Fibroblast of lung (primary cell): Measurements from ENCODE around the gene FHIT. TPM values are rescaled to one million over a fixed set of nuclear protein-coding genes. Genes with fewer than 3 reads are reported as not detected.

Experiments
- DNase-seq, 2 donors: peaks; one replicate each; pipeline versions ENCODE4 v3.0.0 to v3.0.0-alpha.2; 2010; ENCODE audit warnings: low read depth in 2 of 2
- H2AFZ ChIP-seq: 2 replicates; pipeline ENCODE4 v1.5.1; 2012; ENCODE audit warnings: low read length, control low read depth, inconsistent platforms
- H3K27ac ChIP-seq: 2 replicates; pipeline ENCODE4 v1.5.1; 2011; ENCODE audit warnings: low read length, control low read depth; ENCODE audit not compliant: insufficient read depth
- H3K27me3 ChIP-seq: 2 replicates; pipeline ENCODE4 v1.5.1; 2011; ENCODE audit warnings: mild to moderate bottlenecking, low read length; ENCODE audit not compliant: control insufficient read depth, insufficient read depth
- H3K36me3 ChIP-seq: 2 replicates; pipeline ENCODE4 v1.5.1; 2011; ENCODE audit warnings: low read length; ENCODE audit not compliant: control insufficient read depth, insufficient read depth
- H3K4me1 ChIP-seq: 2 replicates; pipeline ENCODE4 v1.5.1; 2011; ENCODE audit warnings: low read length; ENCODE audit not compliant: control insufficient read depth, insufficient read depth; ENCODE audit errors: extremely low read depth
- H3K4me2 ChIP-seq: 2 replicates; pipeline ENCODE4 v1.5.1; 2011; ENCODE audit warnings: low read length, control low read depth; ENCODE audit not compliant: insufficient read depth; ENCODE audit errors: extremely low read depth
- H3K4me3 ChIP-seq, 4 experiments: fragments of 200-600 bp in 1 of 4; sonication (generic) in 1 of 4; replicated peaks in 1 of 4; 2 replicates each; pipeline ENCODE4 v1.5.1; 2011 to 2016; ENCODE audit warnings: low read length in 4 of 4, low read depth in 3 of 4, mild to moderate bottlenecking in 3 of 4, control low read depth in 2 of 4, inconsistent platforms in 1 of 4, mixed read lengths in 1 of 4; ENCODE audit not compliant: insufficient read depth in 1 of 4; ENCODE audit errors: control extremely low read depth in 1 of 4
- H3K79me2 ChIP-seq: 2 replicates; pipeline ENCODE4 v1.5.1; 2012; ENCODE audit warnings: mild to moderate bottlenecking, low read length, inconsistent platforms; ENCODE audit not compliant: control insufficient read depth, insufficient read depth
- H3K9ac ChIP-seq: 2 replicates; pipeline ENCODE4 v1.5.1; 2011; ENCODE audit warnings: mild to moderate bottlenecking, low read length, control low read depth; ENCODE audit not compliant: insufficient read depth
- H3K9me3 ChIP-seq: 2 replicates; pipeline ENCODE4 v1.5.1; 2012; ENCODE audit warnings: low read depth, low read length; ENCODE audit not compliant: control insufficient read depth, insufficient read depth
- H4K20me1 ChIP-seq: 2 replicates; pipeline ENCODE4 v1.5.1; 2011; ENCODE audit warnings: low read length; ENCODE audit not compliant: control insufficient read depth, insufficient read depth; ENCODE audit errors: extremely low read depth
- CTCF ChIP-seq, 2 donors: IDR thresholded peaks in 1 of 2; conservative IDR thresholded peaks in 1 of 2; 1 replicate in 1 of 2; 2 replicates in 1 of 2; pipeline ENCODE4 v1.5.1; 2011 to 2012; ENCODE audit warnings: low read length in 2 of 2, control low read depth in 1 of 2, inconsistent platforms in 1 of 2, low read depth in 1 of 2, mild to moderate bottlenecking in 1 of 2
- EZH2 ChIP-seq: IDR thresholded peaks from 2 replicates; pipeline ENCODE4 v1.5.1; 2012; ENCODE audit warnings: low read length, control low read depth, mild to moderate bottlenecking; ENCODE audit errors: missing control alignments
- polyA plus RNA-seq, 2 donors: library from polyadenylated mRNA; depleted of rRNA in 1 of 2; stranded (reverse) in 1 of 2; unstranded in 1 of 2; fragments of >200 nt; gene quantifications; 2 replicates each; pipeline ENCODE4 v1.2.1, GENCODE V29; 2011 to 2012; ENCODE audit warnings: missing spikeins in 1 of 2
- total RNA-seq: library from RNA; depleted of rRNA; stranded (reverse); fragments of >200 nt; gene quantifications from 2 replicates; pipeline ENCODE4 v1.2.1, GENCODE V29; 2014

The FHIT gene
- total and polyA plus RNA-seq, 2 donors (not counting 1 experiment from before 2014, with no cell fraction given): 0.79 to 2.1 TPM

- no peaks in the 10 kb centered on the region for H3K79me2 ChIP-seq
- H3K9me3 ChIP-seq: no peaks in the 10 kb centered on the region
- H2AFZ ChIP-seq: no peak overlapping the region
- H3K27me3 ChIP-seq: no peaks in the 10 kb centered on the region
- H3K4me1 ChIP-seq: no peaks in the 10 kb centered on the region
- H3K36me3 ChIP-seq: no peaks in the 10 kb centered on the region
- no peak overlapping the region for H3K4me3 ChIP-seq
- H4K20me1 ChIP-seq: no peaks in the 10 kb centered on the region
- no peak overlapping the region for H3K27ac ChIP-seq
- H3K9ac ChIP-seq: no peak overlapping the region
- no peak for TF ChIP-seq CTCF (conservative IDR thresholded peaks at IDR 0.05 in 1 of 2, IDR thresholded peaks at IDR 0.05 in 1 of 2; ENCODE audit: low read depth in 1 of 2, low read length in 2 of 2)
- no peak for TF ChIP-seq EZH2
- H3K4me2 ChIP-seq: no peak overlapping the region
- no peak for DNase-seq
These were observed 554.7 kb downstream of the FHIT start for GRCh38 chr3:60696428-60697125.

- Histone ChIP-seq H3K4me1 (no peaks in the 10 kb centered on the region), H3K36me3 (no peaks in the 10 kb centered on the region), H3K9ac (no peak overlapping the region), H3K27me3 (no peaks in the 10 kb centered on the region), H3K4me3 (no peak overlapping the region), H3K79me2 (no peaks in the 10 kb centered on the region), H3K27ac (no peak overlapping the region), H2AFZ (no peak overlapping the region), H3K4me2 (no peak overlapping the region), H3K9me3 (no peaks in the 10 kb centered on the region), H4K20me1 (no peaks in the 10 kb centered on the region)
- TF ChIP-seq EZH2 (no peak), CTCF (conservative IDR thresholded peaks at IDR 0.05 in 1 of 2, IDR thresholded peaks at IDR 0.05 in 1 of 2; ENCODE audit: low read depth in 1 of 2, low read length in 2 of 2) (no peak)
- DNase-seq: no peak
These were observed 575.8 kb downstream of the FHIT start for GRCh38 chr3:60675424-60675823.

- Histone ChIP-seq H3K36me3 (no peaks in the 10 kb centered on the region), H3K9me3 (no peaks in the 10 kb centered on the region), H3K4me3 (no peak overlapping the region), H3K27ac (no peak overlapping the region), H2AFZ (no peak overlapping the region), H4K20me1 (no peaks in the 10 kb centered on the region), H3K79me2 (no peaks in the 10 kb centered on the region), H3K4me1 (no peaks in the 10 kb centered on the region), H3K4me2 (no peak overlapping the region), H3K27me3 (no peaks in the 10 kb centered on the region), H3K9ac (no peak overlapping the region)
- no peak for TF ChIP-seq EZH2
- no peak for TF ChIP-seq CTCF (conservative IDR thresholded peaks at IDR 0.05 in 1 of 2, IDR thresholded peaks at IDR 0.05 in 1 of 2; ENCODE audit: low read depth in 1 of 2, low read length in 2 of 2)
- no peak for DNase-seq
These were observed 576.4 kb downstream of the FHIT start for GRCh38 chr3:60674870-60675269.
